Measurements from ENCODE around the gene PEPD.

DNA sequence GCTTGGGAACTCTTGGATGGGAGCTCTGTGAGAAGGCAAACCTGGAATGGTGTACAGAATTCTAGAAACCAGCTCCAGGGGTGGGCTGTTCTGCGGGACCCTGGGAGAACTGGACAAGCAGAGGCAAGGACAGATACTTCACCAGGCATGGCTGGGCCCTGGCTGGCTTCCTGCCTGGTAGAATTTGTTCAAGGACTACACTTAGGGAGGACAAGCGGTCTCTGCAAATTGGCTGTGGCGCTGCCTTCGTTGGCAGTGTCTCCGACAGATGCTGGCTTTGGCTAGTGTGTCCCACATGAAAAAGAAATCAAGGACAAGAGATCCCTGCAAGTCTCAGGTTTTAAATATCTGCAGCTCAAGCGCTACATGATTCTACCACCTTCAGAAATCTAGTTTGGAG lies 135.6 kb downstream of the PEPD start:
- no peak for TF ChIP-seq POLR2AphosphoS5 (IDR thresholded peaks at IDR 0.05; ENCODE audit: low read depth, low read length)
- no peak for TF ChIP-seq TAF1 (IDR thresholded peaks at IDR 0.05; ENCODE audit: borderline replicate concordance, insufficient read depth, low read length)
- TF ChIP-seq SIN3A (IDR thresholded peaks at IDR 0.05; ENCODE audit: borderline replicate concordance, insufficient read depth, low read length): no peak

All from PFSK-1 (cell line).